GM20431 (cell line): ENCODE data around the gene TIMM17A.
"Not testable (repeated sequence)": the region's sequence is repeated elsewhere in the genome, so short reads cannot be mapped to it uniquely, and the experiment has no call there.

Experiments
- in situ Hi-C: fragments of 300-500 bp; cut with MseI, MboI; formaldehyde crosslinking; loops from one replicate; pipeline ENCODE4 v1.15.0; 2020; ENCODE audit warnings: low sequenced_read_pairs; ENCODE audit not compliant: unreplicated experiment

TIMM17A gene

DNA sequence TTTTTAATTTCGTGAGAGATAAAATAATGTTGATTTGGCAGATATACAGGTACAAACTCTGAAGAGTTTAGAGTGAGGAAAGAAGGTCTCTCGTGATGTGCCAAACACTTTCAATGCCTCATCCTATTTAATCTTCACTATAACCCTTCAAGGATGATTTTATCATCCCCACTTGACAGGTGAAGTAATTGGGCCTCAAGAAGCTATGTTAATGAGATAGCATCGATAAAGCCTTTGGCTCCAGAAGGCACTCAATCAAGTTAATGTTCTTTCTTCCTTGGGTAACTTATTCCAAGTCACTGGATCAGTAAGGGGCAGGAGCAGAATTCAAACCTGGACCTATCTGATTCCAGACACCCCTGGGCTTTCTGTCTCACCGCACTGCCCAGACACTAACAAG lies 16.2 kb upstream of the TIMM17A start:
- in situ Hi-C loops, result no loop called here

DNA sequence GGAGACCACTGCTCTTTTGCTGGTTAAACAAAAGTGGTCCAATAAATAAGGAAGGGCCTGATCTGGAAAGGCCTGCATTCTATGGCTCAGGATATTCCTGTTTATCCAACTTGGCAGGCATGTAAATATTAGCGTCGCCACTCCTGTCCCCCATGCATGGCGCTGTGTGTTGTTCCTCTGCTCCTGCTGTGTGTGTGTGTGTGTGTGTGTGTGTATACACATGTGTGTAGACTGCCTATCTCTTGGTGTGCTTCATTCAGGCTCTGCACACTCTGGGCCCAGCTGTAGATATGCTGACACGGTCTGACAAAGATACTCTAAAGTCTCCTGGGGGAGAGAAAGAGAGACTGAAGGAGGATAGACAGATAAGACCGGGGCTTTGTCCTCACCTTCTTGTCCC lies 15.7 kb upstream of the TIMM17A start:
- in situ Hi-C loops, result no loop called here

DNA sequence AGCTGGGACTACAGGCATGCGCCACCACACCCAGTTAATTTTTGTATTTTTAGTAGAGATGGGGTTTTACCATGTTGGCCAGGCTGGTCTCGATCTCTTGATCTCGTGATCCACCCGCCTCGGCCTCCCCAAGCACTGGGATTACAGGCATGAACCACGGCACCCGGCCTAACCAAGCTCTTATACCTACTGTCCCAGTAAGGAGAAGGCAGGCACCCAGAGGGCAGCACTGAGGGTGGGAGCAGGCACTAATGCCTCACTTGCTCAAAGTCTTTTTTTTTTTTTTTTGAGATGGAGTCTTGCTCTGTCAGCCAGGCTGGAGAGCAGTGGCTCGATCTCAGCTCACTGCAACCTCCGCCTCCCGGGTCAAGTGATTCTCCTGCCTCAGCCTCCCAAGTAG lies 15.0 kb upstream of the TIMM17A start:
- in situ Hi-C loops, result not testable (repeated sequence)

DNA sequence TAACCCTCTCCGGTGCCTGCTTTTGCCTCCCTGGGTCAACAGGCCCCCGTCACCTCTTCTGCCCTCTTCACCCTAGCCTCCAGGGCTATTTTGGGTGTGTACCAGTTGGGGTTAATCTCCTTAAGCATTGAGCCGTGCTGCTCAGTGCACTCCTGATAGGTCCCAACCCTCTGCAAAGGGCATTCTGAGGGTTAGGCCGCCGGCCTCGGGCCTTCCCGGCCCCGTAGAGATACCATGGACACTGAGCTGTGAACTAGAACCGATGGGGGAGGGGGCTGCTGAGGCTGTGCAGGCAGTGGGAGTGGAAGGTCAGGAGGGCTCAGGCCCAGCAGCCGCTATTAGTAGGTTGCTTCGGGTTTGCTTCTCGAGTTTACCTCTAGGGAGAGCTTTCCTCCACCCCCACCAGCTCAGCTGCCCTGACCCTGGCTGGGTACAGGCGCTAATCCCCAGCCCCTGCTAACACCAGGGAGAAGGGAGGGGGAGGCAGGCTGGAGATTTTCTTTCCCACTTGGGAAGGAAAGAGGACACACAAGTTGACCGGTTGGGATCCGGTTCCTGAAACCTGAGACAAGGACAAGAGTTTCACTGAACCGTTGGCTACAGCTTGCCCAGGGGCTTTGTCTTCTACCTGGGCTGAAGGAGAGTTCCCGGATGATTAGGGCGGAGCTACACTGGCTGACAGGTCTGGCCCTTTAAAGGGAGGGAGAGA lies 13.7 kb upstream of the TIMM17A start:
- in situ Hi-C loops, result no loop called here

DNA sequence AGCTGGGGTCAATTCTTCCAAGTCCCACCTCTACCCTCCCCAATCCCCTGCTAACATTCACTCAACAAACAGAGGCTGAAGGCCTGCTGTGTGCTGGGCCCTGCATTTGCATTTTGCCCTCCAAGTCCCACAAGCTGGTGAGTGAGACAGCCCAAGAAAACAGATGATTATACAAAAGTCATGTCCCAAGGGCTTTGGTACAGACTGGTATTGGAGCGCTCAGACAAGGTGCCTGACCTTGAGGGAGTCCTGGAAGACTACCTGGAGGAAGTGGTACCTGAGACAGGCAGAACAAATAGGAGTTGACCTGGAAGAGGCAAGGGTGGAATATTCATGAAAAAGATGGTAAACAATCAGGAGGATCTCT lies 13.2 kb upstream of the TIMM17A start:
- in situ Hi-C loops, result no loop called here

DNA sequence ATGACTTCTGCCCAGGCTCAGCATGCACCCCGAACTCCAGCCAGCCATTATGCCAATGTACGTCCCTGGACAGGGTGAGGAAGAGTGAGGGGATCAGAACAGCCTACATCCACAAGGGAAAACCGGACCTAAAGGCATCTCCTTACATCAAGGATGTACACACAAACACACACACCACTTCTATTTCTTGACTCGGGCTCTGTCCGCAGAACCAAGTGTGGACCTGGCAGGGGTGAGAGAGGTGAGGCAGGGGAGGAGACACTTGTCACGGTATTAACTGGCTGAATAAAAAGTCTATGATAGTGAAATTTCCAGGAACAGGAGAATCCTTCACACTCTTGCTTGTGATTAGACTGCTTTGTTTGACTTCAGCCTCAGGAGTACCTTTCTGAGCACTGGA lies 11.3 kb upstream of the TIMM17A start:
- in situ Hi-C loops, result no loop called here

DNA sequence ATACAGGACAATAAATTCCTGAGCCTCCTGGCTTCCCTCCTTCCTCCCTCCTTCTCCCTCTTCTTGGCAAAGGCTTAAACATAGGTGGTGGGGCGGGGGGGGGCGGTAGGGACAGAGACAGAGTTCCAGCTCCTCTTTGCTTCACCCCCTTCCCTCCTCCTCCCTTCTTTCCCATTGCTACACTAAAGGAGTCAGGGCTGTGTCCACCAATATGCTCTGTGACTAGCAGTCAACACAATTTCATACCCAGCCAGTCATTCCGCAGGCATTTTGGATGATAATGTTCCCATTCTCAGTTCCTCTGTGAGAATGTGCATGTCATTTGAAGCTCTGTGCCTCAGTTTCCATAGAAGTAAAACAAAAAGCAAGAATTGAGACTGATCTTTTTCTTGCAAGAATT lies 10.7 kb upstream of the TIMM17A start:
- in situ Hi-C loops, result no loop called here

DNA sequence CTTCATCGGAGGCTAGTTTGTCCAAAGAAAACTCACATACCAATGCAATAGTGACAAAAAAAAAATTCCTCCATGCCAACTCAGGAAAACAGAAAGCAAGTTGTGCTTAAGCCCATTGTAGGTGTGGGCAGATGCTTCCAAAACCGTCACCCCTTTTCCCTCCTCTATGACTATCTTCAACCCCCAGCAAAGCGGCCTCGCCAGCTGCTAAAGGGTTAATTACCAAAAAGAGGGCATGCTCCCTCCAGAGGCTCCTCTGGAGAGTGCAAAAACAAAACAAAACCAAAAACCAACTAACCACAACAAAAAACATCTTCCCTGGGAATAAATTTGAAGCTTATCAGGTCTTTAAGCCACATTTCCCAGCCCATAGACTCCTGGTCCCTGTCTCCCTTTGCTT lies 10.1 kb upstream of the TIMM17A start:
- in situ Hi-C loops, result no loop called here

DNA sequence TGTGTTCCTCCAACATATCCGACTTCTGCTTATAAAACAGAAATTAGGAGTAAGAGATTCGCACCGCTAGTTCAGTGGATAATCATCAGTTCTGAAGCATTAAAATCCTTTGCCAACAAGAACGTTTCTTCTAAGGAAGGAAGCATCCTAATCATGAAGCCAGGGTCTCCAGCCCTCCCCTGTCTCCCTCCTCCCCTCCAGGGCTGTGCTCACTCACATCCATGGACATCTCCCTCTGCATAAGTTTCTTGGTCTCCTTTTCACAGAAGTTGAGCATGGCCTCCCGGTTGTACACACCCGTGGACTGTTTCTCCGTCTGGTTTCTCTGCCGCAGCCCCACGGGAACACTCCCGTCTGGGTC lies 9.5 kb upstream of the TIMM17A start:
- in situ Hi-C loops, result no loop called here

DNA sequence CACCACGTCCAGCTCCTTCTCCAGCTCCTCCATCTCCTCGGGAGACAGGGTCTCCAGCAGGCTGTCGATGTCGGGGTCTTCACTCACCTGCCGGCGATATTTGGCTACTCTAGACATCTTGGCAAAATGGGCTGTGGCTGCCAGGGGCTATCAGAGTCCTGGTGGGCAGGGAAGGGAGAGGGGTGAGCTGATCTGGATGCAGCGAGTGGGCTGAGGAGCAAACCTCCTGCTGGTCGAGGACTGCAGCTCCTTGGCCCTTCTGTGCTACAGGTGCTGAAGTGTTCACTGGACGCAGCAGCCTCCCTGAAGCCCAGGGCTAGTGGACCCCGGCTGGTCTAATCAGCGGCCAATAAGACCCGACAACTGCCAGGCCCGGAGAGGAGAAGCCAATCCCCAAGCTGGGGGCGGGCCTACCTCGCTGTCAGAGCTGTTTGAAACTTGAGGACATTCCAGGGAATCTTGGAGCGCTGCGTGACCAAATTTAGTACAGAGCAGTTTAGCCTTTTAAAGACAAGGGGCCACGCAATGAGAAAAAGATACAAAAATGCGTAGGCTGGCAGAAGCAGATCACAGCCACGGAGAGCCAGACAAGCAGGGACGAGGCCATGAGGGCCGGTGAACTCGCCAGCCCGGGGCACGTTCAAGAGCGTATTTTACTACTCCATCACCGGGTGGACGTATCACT lies 8.9 kb upstream of the TIMM17A start, which contains the start of gene LMOD1:
LMOD1 (minus strand) TSS at position 325 of the 685 bp plus-strand sequence; CDS start at position 117, 208 bp downstream.
- in situ Hi-C loops, result no loop called here

DNA sequence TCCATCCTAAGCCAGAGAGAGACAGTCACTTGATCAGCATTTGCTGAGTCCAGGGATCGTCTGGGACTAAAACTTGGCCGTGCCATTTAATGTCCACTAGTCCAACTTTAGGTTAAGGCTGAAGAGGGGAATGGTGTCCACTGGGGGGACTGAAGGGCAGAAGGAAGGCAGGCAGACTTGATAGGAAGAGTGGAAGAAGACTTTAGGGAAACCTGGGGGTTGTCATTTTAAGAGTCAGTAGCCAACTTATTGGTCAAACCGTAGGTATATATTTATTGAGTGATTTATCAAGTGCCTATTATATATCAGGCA lies 7.7 kb upstream of the TIMM17A start:
- in situ Hi-C loops, result no loop called here

DNA sequence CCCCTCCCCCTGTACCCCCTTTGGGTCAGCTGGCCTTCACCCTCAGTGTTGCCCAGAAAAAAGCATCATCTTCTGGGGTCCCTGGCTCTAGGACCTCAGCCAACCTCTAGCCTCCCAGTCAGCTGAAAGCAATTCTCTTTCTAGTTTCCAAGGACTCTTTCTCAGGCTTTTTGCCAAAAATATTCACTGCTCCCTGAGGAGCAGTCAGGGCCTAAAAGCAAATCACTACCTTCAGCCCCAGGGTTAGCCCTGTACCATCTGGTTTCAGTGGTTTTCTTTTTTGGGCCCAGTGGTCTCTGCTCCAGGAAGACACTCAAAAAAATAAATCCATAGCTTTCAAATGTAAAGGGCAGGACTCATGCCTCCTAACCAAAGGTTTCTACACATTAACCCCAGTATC lies 5.8 kb upstream of the TIMM17A start:
- in situ Hi-C loops, result no loop called here

DNA sequence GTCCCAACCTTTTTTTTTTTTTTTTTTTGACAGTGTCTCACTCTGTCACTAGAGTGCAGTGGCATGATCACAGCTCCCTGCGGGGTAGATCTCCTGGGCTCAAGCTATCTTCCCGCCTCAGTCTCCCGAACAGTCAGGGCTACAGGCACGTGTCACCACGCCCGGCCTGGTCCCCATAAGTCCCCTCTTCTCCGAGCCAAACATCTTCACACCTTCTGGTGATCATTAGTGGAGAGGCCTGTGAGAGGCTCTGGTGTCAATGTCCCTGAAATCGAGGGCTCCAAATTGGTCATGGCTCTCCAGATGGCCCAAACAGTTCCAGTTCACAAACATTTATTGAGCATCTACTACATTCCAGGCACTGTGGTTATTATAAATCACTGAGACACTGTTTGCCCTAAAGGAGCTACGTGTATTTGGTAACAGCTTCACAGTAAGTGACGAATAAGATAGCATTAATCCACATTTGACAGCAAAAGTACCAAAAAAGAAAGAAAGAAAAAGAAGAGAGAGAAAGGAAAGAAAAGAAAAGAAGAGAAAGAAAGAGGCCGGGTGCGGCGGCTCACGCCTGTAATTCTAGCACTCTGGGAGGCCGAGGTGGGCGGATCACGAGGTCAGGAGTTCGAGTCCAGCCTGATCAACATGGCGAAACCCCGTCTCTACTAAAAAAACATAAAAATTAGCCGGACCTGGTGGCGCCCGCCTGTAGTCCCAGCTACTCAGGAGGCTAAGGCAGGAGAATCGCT lies 867 bp upstream of the TIMM17A start:
- in situ Hi-C loops, result no loop called here

DNA sequence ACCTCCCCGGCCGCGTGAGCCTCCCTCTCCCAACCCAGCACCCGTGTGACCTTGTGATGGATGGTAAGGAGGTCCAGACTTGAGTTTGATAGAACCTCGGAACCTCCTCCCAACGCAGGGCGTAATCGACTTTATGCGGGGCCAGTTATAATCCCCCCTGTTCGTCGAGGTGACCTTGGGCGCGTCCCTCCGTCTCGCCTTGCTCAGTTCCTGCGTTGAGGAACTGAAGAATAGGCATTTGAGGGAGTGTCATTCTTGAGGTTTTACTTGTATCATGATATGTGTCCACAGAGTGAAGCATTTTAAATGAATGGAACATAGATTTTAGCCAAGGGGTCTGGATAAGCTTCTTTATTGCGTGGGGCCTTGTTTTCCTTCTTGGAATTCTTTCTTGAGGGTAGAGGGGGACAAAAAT lies 433 bp downstream of the TIMM17A start:
- in situ Hi-C loops, result no loop called here

DNA sequence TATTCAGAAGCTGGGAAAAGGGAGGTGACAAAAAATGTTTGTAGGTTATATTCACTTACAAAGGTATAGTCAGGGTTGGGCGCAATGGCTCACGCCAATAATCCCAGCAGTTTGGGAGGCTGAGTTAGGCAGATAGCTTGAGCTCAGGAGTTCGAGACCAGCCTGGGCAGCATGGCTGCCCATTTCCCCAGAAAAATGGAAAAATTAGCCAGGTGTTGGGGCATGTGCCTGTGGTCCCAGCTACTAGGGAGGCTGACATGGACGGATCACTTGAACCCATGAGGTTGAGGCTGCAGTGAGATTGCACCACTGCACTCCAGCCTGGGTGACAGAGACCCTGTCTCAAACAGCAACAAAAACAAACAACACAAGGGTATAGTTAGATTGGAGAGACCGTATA lies 3.0 kb downstream of the TIMM17A start:
- in situ Hi-C loops, result no loop called here

DNA sequence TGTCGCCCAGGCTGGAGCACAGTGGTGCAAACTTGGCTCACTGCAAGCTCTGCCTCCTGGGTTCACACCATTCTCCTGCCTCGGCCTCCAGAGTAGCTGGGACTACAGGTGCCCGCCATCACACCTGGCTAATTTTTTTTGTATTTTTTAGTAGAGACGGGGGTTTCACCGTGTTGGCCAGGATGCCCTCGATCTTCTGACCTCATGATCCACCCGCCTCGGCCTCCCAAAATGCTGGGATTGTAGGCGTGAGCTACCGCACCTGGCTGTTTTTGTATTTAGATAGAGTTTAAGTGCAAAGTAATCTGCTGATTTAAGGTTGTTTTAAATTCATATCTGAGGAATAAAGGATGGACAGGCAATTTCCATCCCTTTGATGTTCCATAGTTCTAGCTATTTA lies 7.1 kb downstream of the TIMM17A start:
- in situ Hi-C loops, result not testable (repeated sequence)

DNA sequence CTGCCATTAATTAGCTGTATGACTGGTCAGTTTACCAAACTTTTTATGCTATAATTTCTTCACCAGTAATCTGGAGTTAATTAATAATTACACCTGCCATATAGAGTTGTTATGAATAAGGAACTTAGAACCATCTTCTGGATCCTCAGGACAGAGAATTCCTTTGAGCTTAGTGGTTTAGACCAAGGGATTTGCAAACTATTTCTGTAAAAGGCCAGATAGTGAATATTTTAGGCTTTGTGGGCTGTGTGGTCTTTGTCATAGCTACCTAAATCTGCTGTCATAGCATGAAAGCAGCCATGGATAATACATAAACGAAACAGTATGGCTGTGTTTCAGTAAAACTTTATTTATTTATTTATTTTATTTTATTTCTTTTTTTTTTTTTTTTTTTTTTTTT lies 9.0 kb downstream of the TIMM17A start:
- in situ Hi-C loops, result no loop called here

DNA sequence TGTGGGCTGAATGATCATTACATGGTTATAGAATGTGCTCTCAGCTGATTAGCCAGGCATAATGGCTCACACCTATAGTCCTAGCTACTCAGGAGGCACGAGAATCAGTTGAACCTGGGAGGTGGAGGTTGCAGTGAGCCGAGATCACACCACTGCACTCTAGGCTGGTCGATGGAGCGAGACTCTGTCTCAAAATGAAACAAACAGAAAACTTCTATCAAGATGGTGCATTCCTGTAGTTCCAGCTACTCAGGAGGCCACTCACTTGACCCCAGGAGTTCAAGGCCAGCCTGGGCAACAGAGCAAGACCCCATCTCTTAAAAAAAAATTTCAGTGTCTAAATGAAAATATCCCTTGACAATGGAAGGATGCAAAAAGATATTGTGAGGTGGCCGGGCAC lies 10.9 kb downstream of the TIMM17A start:
- in situ Hi-C loops, result no loop called here

DNA sequence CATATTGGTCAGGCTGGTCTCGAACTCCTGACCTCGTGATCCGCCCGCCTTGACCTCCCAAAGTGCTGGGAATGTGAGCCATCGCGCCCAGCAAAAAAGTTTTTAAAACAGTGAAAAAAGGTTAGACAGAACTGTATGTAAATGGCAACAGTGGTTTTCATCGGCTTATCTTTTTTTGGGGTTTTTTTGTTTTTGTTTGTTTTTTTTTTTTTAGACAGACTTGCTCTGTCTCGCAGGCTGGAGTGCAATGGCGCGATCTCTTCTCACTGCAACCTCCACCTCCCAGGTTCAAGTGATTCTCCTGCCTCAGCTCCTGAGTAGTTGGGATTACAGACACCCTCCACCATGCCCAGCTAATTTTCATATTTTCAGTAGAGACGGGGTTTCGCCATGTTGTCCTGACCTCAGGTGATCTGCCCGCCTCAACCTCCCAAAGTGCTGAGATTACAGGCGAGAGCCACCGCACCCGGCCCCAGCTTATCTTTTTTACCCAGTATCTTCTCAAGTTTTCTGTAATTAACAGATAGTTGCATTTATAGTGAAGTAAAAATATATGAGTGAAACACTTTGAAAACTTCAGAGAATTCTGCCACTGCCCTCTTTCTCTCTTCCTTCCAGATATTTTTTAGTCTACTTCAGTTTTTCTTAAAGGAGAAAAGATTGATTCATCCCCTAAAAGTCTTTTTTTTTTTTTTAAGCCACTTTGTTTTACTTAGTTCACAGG lies 13.1 kb downstream of the TIMM17A start:
- in situ Hi-C loops, result no loop called here

DNA sequence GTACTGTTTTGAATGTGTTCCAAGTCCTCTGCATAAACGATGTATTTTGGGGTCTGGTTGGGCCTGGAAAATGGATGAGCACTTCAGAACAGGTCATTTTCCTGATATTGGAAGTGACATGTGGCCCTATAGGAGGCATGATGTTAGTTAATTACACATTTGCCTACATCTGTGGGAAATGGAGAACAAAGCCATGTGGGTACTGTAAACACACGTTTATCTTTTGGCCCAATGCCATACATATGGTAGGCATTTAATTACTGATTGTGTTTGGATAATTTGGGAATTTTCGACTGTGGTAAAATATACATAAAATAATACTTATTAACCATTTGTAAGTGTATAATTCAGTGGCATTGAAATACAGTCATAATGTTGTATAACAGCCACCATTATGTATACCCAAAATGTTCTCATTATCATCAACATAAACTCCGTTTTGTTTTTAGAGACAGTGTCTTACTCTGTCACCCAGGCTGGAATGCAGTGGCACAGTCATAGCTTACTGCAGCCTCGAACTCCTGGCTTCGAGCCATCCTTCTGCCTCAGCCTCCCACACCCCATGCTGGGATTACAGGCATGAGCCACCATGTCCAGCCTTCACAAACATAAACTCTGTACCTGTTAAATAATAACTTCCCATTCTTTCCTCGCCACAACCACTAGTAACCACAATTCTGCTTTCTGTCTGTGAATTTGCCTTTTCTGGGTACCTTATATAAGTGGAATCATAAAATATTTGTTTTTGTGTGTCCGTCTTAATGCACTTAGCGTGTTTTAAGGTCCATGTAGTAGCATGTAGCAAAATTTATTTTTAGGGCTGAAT lies 15.2 kb downstream of the TIMM17A start:
- in situ Hi-C loops, result loop anchor here (10.0 kb wide), 1 partner anchor 76 kb away; no protein-coding TSS in a partner anchor
